Neural cell (in vitro differentiated cells): ENCODE data around the gene CHN1.
A peak's percentile ranks its signal among the peaks of the same experiment; 100 is the strongest.

Experiments used
- EP300 ChIP-seq: fragments of 450-650 bp; conservative IDR thresholded peaks from 2 replicates; pipeline ENCODE4 v1.6.1; 2014; ENCODE audit warnings: antibody characterized with exemption, mild to moderate bottlenecking, moderate library complexity; ENCODE audit not compliant: poor library complexity, severe bottlenecking
- EZH2 ChIP-seq: fragments of 200-600, 300-800 bp; shearing (Covaris generic), sonication (generic); IDR thresholded peaks from 2 replicates; pipeline ENCODE4 v1.6.1; 2014; ENCODE audit warnings: antibody characterized with exemption, low read length, borderline replicate concordance, mild to moderate bottlenecking; ENCODE audit not compliant: insufficient read depth, poor library complexity, severe bottlenecking
- MXI1 ChIP-seq: fragments of 450-650 bp; conservative IDR thresholded peaks from 2 replicates; pipeline ENCODE4 v1.6.1; 2014; ENCODE audit warnings: antibody characterized with exemption, mild to moderate bottlenecking; ENCODE audit not compliant: poor library complexity, severe bottlenecking
- POLR2AphosphoS5 ChIP-seq: IDR thresholded peaks from 2 replicates; pipeline ENCODE4 v1.6.1; 2012
- RAD21 ChIP-seq: fragments of 450-650 bp; conservative IDR thresholded peaks from 2 replicates; pipeline ENCODE4 v1.6.1; 2014; ENCODE audit warnings: antibody characterized with exemption, mild to moderate bottlenecking, moderate library complexity
- REST ChIP-seq: IDR thresholded peaks from 2 replicates; pipeline ENCODE4 v1.6.1; 2012; ENCODE audit warnings: borderline replicate concordance
- SMC3 ChIP-seq: fragments of 450-650 bp; conservative IDR thresholded peaks from 2 replicates; pipeline ENCODE4 v1.6.1; 2014; ENCODE audit warnings: antibody characterized with exemption, mild to moderate bottlenecking, moderate library complexity; ENCODE audit not compliant: poor library complexity
- TAF1 ChIP-seq: IDR thresholded peaks from 2 replicates; pipeline ENCODE4 v1.6.1; 2012; ENCODE audit warnings: low read depth
- TF ChIP-seq, protein P1 (sequence below): fragments of 450-650 bp; IDR thresholded peaks from 2 replicates; pipeline ENCODE4 v1.5.1; 2014; ENCODE audit warnings: antibody characterized with exemption, mild to moderate bottlenecking, moderate library complexity; ENCODE audit not compliant: poor library complexity, severe bottlenecking

GRCh38 chr2:174748948-174749347 is 256.2 kb downstream of the CHN1 start:
- TF ChIP-seq TAF1, result no peak
- no peak for TF ChIP-seq EZH2
- TF ChIP-seq, protein P1, sequence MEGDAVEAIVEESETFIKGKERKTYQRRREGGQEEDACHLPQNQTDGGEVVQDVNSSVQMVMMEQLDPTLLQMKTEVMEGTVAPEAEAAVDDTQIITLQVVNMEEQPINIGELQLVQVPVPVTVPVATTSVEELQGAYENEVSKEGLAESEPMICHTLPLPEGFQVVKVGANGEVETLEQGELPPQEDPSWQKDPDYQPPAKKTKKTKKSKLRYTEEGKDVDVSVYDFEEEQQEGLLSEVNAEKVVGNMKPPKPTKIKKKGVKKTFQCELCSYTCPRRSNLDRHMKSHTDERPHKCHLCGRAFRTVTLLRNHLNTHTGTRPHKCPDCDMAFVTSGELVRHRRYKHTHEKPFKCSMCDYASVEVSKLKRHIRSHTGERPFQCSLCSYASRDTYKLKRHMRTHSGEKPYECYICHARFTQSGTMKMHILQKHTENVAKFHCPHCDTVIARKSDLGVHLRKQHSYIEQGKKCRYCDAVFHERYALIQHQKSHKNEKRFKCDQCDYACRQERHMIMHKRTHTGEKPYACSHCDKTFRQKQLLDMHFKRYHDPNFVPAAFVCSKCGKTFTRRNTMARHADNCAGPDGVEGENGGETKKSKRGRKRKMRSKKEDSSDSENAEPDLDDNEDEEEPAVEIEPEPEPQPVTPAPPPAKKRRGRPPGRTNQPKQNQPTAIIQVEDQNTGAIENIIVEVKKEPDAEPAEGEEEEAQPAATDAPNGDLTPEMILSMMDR, result peak; percentile 89
- TF ChIP-seq MXI1, result no peak
- peak; percentile 93 for TF ChIP-seq SMC3
- no peak for TF ChIP-seq POLR2AphosphoS5
- no peak for TF ChIP-seq EP300
- TF ChIP-seq REST, result no peak
- TF ChIP-seq RAD21, result peak; percentile 93
